GM18502 (cell line): Measurements from ENCODE around the gene KIAA1614.

ENCODE experiments used
- ATAC-seq: cut with Tn5 transposase; IDR thresholded peaks from one replicate; pipeline ENCODE4 v1.9.1; 2021; ENCODE audit warnings: mild to moderate bottlenecking; ENCODE audit not compliant: unreplicated experiment, poor library complexity

The KIAA1614 gene

DNA sequence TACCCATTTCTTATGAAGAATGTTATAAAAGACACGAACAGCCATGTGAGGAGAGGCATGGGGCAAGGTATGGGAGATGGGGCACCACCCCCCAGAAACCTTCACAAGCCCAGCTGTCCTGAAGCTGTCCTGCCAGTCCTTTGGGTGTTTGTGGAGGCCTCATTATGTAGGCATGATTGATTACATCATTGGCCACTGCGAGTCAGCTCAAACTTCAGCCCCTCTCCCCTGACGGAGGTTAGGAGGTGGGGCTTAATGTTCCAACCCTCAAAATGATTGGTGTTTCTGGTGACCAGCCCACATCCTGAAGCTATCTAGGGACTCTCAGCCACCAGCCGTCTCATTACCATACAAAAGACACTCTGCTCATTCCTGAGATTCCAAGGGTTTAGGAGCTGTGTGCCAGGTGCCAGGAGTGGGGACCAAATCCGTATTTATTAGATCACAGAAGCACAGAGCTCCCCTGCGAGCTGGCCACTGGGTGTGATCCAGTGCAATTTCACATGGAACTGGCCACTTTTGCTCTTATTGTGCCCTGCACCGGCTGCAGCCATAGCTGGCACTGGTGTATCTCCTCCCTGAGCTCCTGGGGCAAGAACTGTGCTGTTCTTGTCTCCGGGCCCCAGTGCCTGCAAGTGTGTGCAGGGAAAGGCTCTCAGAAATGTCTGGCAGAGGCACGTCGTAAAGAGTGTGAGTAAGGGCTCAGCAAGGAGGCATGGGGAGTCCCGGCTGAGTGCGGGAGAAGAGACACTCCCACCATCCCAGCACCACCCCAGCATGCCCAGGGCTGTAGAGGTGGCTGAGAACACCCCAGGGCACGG is 10.5 kb downstream of the KIAA1614 start:
- no peak for ATAC-seq

DNA sequence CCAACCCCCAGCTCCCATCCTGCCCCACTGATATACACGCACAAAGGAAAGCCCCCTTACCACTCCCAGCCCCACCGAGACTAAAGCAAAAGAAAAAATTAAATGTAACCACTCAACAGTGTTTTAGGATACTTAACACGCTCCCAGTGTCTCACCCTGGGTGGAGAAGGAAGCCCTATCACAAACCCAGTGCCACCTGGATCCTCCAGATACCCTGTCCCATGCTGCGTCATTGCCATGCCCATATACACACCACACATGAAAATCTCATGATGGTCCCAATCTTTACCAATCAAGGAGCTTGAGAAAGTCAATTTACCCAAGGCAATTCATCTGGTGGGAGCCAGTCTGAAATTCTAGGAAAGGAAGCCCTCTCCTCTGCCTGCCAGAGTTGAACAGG is 11.2 kb downstream of the KIAA1614 start:
- no peak for ATAC-seq

DNA sequence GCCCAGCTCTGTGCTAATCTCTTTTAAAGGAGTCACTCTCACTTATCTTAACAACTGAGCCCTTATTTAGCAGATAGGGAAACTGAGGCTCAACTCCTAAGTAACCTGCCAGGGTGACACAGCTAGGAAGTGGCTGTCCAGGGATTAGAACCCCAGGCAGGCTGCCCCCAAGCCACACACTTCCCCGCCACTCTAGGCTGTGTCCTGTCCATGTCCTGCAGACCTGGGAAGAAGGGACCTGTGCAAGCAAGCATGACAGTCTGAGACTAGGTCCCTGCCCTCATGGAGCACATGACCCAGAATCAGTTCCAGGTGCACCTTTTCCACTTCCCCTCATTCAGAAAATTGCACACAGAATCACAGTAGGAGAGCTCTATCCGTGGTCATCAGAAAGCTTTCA is 12.2 kb downstream of the KIAA1614 start:
- no peak for ATAC-seq

DNA sequence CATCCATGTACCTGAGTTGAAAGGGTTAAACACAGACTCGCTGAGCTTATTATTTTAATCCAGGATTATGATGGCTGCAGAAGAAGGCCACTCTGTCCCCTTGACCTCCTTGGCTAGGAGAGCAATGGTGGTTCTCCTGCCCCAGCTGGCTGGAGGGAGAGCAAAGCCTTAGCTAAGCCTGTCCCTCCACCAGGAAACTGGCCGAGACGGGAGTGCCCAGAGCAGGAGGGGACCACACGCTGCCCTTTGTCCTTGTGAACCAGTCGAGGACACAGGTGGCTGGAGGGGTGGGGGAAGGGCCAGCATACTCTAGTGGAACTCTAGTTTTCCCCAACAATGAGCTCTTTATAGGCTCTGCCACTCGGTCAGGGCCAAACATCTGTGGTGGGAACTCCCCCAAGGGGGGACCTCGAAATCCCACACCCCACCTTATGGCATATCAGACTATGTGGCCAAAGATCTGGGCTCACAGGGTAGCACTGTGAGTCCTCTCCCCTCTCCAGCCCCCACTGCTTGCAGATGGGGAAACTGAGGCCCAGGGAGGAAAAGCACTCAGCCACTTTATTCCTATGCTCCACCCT is 12.9 kb downstream of the KIAA1614 start:
- no peak for ATAC-seq

DNA sequence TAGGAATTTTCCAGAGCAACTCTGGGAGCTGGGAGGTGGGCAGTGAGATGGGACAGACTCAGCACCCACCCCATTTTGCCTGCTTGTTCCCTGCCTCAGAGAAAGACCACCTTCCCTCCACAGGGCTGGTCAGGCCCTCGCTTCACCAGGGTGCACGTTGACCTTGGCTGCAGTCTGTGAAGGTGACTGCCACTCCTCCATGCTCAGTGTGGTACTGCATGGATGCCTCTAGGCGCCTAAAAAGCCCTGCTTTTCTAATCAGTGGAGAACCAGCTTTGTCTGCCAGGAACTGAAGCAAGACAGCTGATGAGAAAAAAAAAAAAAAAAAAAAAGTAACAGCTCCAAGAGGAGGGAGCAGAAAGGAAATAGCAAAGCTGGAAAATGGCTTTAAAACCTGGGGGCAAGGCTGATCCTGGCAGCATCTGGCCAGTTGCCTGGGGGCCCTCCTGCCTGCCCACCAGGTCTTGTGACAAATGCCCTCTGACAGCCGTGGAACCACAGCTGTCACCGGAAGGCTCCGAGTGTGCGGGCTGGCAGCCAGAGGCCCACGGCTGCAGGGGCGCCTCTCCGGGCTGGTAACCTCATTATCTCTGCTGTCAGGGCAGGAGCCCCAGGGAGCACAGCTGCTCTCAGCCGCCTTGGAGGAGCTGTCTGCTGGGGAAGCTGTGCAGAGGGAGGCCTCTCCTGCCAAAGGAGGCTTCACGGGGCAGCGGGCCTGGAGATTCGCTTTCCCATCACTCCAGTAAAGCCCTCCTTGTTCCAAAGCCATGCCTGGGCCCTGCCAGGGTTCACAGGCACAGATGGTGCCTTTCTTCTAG is 13.7 kb downstream of the KIAA1614 start:
- ATAC-seq = no peak

DNA sequence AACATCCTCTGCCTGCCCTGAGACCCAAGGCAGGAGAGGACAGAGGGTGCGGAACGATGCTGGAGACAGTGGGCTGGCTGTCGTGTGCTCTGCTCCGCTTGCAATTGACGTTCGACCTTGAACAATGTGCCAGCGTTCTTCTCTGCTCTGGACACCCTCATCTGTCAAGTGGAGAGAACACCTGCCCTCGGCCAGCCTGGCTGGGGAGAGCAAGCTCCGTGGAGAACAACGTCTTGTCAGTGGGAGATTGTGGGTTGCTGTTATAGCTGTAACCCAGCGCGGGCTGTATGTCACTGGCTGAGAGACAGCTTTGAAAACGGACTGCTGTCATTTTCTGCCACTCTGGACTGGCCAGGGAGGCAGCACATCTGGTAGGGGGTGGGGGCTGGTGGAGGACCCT is 14.7 kb downstream of the KIAA1614 start:
- ATAC-seq = no peak

DNA sequence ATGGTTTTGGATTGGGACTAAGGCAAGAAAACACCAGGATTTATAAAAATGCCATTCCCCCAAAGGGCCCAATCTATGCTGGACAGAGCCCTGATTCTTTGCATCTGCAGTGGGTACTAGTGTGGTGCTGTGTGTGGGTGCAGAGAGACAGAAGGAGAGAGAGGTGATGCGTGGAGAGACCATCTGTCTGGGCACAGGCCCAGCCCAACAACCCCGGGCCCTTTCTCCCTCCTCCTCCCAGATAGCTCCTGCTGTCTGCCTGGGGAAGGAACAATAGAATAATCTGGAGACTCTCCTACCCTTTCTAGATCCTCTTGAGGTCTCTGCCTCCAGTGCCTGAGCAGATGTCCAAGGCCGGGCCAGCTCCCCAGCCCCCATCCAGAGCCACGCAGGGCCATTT is 15.1 kb downstream of the KIAA1614 start:
- no peak for ATAC-seq

DNA sequence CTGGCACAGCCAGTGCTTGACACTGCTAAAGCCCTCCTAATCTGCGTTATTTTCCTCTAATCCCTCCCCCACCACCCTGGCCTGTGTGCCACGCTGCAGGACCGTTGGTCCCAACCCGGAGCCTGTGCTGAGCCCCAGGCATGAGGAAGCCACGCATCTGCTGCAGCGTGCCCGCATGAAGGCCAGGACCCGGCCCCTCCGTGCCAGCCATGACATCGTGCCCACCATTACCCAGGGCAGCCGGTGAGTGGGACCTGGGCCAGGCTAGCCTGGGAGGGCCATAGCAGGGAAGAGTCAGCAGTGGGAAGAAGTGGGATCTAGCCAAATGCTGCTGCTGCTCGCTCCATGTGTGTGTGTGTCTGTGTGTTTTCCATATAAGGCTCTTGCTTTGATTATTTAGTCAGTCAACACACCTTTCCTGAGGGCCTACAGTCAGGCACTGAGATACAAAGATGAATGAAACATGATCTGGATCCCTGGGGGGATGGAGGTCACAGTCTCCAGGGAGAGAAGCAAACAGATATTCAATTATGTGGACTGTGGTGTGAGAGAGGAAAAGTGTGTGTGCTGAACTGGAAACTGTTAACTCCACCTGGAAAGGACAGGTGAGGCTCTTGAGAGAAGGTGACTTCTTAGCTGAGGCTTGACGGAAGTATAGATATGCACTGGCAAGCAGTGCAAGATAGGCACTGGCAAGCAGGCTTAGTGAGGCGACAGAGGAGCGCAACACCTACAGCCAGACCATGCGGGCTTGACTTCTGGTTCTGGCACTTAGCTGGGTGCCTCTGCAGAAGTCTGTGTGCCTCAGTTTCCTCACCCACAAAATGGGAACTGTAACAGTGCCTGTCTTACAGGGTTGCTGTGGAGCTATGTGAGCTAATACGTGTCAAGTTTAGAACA is 15.9 kb downstream of the KIAA1614 start:
- no peak for ATAC-seq

DNA sequence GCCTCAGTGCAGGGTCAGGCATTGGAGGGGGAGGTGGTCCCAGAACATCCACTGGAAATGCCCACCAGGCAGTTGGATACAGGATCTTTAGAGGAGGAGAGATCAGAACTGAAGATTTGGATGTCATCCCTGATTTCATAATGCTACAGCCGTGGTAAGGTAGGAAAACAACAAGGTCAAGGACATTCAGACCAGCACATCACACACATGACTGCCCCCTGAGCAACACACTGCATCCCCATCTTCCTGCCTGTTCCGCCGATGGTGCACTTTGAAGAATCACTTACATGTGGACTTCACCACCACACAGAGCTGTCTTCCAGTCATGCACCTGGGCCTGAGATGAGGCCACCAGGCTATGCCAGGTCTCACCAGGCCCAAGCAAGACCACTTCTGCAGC is 16.7 kb downstream of the KIAA1614 start:
- ATAC-seq = no peak

DNA sequence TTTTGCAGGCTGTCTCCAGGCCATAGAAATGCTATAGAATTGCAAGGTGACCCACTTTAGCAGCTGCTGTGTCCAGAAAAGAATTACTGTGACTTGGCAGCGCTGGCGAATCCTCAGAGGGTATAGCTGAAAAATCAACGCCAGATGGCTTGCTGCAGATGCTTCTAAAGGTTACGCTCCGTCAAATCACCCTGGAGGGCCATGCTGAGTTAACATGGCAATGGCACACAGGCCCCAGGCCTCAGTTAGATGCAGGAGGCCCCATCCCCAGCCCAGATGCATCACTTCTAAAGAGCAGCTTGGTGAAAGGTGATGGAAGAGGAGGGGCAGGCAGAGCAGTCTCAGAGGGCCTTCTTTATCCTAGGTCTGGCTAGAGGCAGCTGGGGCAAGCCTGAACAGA is 18.0 kb downstream of the KIAA1614 start:
- ATAC-seq = no peak

DNA sequence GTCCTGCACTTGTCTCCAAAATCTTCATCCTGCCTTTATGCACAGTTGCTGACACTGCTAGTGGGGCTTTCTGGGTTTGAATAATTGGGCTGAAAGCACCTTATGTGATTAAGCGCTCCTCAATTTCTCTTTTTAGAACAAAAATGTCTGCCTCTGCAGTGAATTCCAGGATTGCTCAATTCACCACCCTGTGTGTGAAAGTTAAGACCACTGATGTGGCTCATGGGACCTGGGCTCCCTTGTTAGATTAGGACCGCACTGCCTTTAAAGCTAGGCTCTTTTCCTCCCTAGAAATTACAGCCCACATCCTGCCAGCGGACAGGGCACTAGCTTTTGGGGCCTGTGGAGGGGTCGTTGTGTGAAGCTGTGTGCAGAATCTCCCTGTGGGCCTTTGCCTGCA is 18.8 kb downstream of the KIAA1614 start:
- no peak for ATAC-seq

DNA sequence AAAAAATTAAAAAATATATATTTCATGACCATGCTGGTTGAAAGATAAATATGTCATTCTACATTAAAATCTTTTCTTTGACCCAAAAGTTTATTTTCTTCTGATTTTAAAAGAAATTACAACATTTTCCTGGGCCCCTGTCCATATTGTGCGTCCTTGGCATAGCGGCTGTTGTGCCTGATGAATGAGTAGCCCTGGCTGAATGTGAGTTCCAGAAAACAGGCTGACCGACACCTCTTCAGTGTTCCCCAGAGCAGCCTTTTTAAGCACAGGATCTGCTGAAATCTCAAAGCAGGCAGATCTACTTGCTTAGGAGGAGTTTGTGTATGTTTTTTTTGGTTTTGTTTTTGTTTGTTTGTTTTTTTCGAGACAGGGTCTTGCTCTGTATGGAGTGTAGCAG is 19.7 kb downstream of the KIAA1614 start:
- ATAC-seq = no peak

DNA sequence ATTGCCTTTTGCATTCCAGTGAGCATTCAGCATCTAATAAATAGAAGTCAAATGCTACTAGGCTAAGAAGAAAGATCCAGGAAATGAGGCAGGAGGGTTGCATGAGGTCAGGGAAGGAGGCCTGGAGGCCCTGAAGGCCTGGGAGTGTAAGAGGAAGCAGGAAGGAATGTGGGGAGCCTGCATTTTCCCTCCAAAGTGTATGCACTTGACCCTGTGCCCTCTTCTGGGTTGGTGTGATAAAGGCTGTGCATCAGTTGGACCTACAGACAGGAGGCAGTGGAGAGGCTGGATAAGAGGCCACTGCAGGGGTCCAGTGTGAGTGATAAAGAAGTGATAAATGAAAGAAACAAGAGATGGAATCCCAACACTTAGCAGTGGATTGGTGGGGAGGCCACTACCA is 20.4 kb downstream of the KIAA1614 start:
- ATAC-seq = no peak

DNA sequence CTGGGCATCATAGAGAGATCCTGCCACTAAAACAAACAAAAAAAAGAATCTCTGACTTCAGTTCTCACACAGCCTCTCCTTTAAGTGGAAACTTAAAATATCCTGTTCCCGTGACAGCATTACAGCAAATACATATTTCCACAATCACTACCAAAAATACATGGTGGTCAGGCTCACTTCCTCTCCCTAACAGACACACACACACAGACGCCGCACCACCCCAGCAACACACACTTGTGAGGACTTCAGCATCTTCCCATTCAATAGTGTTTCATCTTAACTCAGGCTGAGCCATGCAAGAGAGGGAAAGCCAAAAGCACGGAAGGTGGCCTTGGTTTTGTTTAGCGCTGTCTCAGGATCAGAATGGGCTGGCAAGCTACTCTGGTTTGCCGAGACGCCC is 21.9 kb downstream of the KIAA1614 start:
- no peak for ATAC-seq

DNA sequence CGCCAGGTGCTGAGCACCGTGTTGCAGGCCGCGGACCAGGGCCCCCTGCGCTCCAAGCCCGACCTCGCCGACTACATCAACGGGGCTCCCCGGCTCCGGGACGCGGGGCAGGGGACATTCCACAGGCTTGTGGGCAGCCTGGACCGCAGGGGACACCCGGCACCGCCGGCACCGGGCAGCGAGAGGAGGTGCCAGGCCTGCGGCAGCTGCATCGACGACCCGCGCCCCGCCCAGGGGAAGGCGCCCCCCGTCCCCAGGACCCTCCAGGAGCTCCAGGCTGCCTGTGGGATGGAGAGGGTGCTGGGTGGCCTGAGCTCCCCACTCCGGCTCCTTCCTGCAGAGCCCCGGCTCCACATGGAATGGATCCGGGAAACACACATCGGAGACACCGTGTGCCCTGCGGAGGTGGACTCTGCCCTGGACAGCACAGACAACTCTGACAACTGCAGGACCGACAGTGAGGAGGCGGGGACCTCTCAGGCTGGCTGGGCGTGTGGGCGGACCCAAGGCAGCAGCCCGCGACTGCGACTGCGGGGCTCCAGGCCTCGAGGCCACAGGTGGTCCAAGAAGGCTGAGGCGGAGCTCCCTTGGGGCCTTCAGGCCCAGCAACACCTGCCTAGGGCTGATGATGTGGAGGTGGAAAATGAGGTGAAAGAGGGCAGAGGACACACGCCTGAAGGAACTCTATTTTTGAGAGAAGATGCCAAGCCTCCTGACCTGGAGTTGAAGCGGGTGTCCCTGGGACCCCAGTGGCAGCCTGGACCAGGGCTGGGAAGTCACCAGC is 22.8 kb downstream of the KIAA1614 start:
- no peak for ATAC-seq

DNA sequence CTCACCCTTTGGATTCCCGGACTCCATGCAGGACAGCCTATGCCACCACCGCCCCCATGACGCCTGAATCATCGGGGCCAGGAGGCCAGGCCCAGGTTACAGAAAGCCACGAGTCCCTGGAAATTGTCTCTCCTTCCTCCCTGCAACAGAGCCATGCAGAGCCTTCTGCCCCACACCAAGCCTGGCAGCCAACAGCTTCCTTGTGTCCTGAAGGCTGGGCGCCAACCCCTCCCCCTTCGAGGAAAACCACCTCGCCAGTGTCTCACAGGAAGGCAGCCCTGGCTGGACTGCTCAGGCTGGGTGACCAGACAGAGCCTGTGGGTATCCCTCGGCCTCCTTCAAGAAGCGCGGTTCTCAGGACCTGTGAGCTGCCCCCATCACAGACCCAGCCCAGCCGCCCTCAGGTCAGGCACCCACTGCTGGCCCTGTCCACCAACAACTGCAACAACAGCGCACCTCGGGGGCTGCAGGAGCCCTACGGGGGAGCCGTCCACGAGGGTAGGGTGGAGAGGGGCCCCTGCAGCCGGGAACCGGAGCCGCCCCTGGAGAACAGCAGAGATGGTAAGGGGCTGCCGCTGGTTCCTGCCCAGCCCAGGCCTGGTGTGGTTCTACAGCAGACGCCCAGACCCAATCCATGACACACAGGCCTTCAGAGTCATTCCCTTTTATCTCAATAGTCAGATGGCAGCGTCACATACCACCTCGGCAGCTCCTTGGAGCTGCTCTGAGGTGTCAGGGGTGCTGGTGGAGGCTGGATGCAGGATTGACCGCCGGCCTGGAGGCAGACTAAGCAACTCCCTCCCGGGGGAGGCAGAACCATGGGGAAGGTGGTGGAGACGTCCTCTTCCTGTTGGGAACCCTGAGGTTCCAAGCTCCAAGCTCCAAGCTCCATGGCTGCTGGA is 23.7 kb downstream of the KIAA1614 start:
- no peak for ATAC-seq

DNA sequence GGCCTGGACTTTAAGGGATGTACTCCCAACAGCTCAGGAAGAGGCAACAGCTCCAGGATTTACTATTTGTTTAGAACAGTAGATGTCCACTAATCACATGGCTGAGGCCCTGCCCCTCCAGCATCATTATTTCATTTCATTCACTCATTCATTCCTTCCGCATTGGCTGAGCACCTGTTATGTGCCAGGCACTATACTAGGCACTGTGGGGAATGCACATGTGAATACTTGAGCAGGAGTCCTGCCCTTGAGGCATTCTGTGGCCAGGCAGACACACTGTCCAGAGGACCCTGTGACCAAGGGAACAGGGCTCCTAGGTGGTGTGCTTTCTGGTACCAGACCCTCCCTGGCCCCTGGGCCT is 24.3 kb downstream of the KIAA1614 start:
- ATAC-seq = no peak

DNA sequence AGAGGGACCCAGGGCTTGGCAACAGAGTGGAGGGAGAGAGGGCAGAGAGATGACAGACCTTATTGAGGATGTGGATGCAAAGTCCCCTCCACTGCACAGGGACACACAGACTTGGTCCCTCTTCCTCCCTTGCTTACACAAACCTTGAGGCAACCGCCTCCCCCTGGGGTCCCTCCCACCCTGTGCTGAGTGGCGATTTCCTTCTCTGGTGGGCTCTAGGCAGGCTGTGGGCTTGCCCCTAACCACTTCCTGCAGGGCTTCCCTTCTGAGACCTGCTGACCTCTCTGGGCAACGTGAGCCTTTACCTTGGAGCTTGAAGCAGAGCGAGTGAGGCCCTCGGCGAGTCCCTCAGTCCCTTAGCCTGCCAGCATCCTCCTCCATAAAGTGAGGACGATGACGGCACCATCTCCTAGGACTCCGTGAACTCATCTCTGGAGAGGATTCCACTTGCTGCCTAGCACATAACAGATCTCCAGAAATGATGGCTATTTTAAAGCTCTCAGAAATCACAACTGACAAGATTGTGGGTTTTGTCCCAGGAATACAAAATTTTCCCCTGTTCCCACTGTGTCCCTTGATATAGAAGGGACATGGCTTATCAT is 25.0 kb downstream of the KIAA1614 start:
- ATAC-seq = no peak
